ENCODE results near the gene RABGAP1L. TPM values are rescaled to one million over a fixed set of nuclear protein-coding genes. Genes with fewer than 3 reads are reported as not detected.

The RABGAP1L gene
- total RNA-seq, 1 donor from 2014 or later: 48.5 TPM

GRCh38 chr1:174663358-174663757 is 504.0 kb downstream of the RABGAP1L start:
- Mint-ChIP-seq H3K4me1 (peaks cover 12% of the 10 kb centered on the region), H3K27me3 (ENCODE audit: low read depth) (no peaks in the 10 kb centered on the region), H3K4me3 (no peak overlapping the region), H3K36me3 (no peaks in the 10 kb centered on the region), H3K9me3 (peaks cover 6% of the 10 kb centered on the region), H3K27ac (no peak overlapping the region)
- no peak for DNase-seq (ENCODE audit: low spot score in 2 of 2, unreplicated experiment in 2 of 2)
- no peak for TF ChIP-seq CTCF (IDR thresholded peaks at IDR 0.05; ENCODE audit: unreplicated experiment)

- no peaks in the 10 kb centered on the region for H3K27me3 Mint-ChIP-seq (ENCODE audit: low read depth)
- no peak overlapping the region for H3K27ac Mint-ChIP-seq
- peaks cover 6% of the 10 kb centered on the region for H3K36me3 Mint-ChIP-seq
- no peak for DNase-seq (ENCODE audit: low spot score in 2 of 2, unreplicated experiment in 2 of 2)
- peaks cover 22% of the 10 kb centered on the region for H3K9me3 Mint-ChIP-seq
- H3K4me3 Mint-ChIP-seq: no peak overlapping the region
- H3K4me1 Mint-ChIP-seq: peaks cover 8% of the 10 kb centered on the region
- TF ChIP-seq CTCF (IDR thresholded peaks at IDR 0.05; ENCODE audit: unreplicated experiment): no peak
These were observed 506.9 kb downstream of the RABGAP1L start for GRCh38 chr1:174666248-174666647.

GRCh38 chr1:174671826-174672225 is 512.5 kb downstream of the RABGAP1L start:
- H3K4me3 Mint-ChIP-seq: no peak overlapping the region
- DNase-seq (ENCODE audit: low spot score in 2 of 2, unreplicated experiment in 2 of 2): no peak
- no peak overlapping the region for H3K27ac Mint-ChIP-seq

GRCh38 chr1:174676856-174677255 is 517.5 kb downstream of the RABGAP1L start:
- H3K27ac Mint-ChIP-seq: no peak overlapping the region
- H3K27me3 Mint-ChIP-seq (ENCODE audit: low read depth): no peaks in the 10 kb centered on the region
- no peak overlapping the region for H3K4me3 Mint-ChIP-seq
- H3K36me3 Mint-ChIP-seq: no peaks in the 10 kb centered on the region
- no peak for DNase-seq (ENCODE audit: low spot score in 2 of 2, unreplicated experiment in 2 of 2)
- no peak for TF ChIP-seq CTCF (IDR thresholded peaks at IDR 0.05; ENCODE audit: unreplicated experiment)
- H3K9me3 Mint-ChIP-seq: peaks cover 3% of the 10 kb centered on the region
- no peaks in the 10 kb centered on the region for H3K4me1 Mint-ChIP-seq

More at GRCh38 chr1:174671826-174672225, 512.5 kb downstream of the RABGAP1L start:
- TF ChIP-seq CTCF (IDR thresholded peaks at IDR 0.05; ENCODE audit: unreplicated experiment): no peak
- Mint-ChIP-seq H3K4me1 (no peaks in the 10 kb centered on the region), H3K36me3 (peaks cover 6% of the 10 kb centered on the region), H3K9me3 (peaks cover 26% of the 10 kb centered on the region), H3K27me3 (ENCODE audit: low read depth) (no peaks in the 10 kb centered on the region)

- no peaks in the 10 kb centered on the region for H3K9me3 Mint-ChIP-seq
- H3K27ac Mint-ChIP-seq: no peak overlapping the region
- no peaks in the 10 kb centered on the region for H3K36me3 Mint-ChIP-seq
- no peaks in the 10 kb centered on the region for H3K27me3 Mint-ChIP-seq (ENCODE audit: low read depth)
- TF ChIP-seq CTCF (IDR thresholded peaks at IDR 0.05; ENCODE audit: unreplicated experiment): no peak
- H3K4me1 Mint-ChIP-seq: peaks cover 15% of the 10 kb centered on the region
- H3K4me3 Mint-ChIP-seq: no peak overlapping the region
- DNase-seq (ENCODE audit: low spot score in 2 of 2, unreplicated experiment in 2 of 2): no peak
These were observed 519.3 kb downstream of the RABGAP1L start for GRCh38 chr1:174678657-174679056.

GRCh38 chr1:174680101-174680500 is 520.8 kb downstream of the RABGAP1L start:
- no peak overlapping the region for H3K4me3 Mint-ChIP-seq
- peaks cover 15% of the 10 kb centered on the region for H3K4me1 Mint-ChIP-seq
- TF ChIP-seq CTCF (IDR thresholded peaks at IDR 0.05; ENCODE audit: unreplicated experiment): no peak
- H3K27me3 Mint-ChIP-seq (ENCODE audit: low read depth): no peaks in the 10 kb centered on the region
- no peaks in the 10 kb centered on the region for H3K9me3 Mint-ChIP-seq
- no peak overlapping the region for H3K27ac Mint-ChIP-seq
- no peak for DNase-seq (ENCODE audit: low spot score in 2 of 2, unreplicated experiment in 2 of 2)
- H3K36me3 Mint-ChIP-seq: peaks cover 5% of the 10 kb centered on the region
